GM19455 (cell line): ENCODE results near the gene PRKCB.
A peak's percentile ranks its signal among the peaks of the same experiment; 100 is the strongest.

ENCODE experiments used
- ATAC-seq: cut with Tn5 transposase; IDR thresholded peaks from one replicate; pipeline ENCODE4 v1.9.1; 2021; ENCODE audit not compliant: unreplicated experiment

The PRKCB gene

DNA sequence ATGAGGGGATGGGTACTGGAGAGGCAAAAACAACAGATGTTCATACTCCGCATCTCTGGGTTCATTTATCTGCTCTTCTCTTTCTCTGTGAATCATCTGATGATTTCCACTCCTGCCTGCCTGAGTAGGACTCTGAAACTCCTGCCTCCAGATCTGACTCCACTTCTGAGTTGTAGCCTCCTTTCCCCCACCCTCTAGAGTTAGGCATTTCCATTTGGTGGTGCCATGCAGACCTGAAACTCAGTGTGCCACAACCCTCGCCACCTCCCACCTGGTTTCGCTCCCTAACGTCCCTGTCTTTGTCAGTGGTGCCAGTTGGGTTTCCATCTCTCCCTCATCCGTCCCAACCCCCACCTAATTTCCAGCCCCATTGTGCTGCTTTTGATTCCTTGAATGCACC, 126.2 kb downstream of the PRKCB start:
- ATAC-seq = no peak

DNA sequence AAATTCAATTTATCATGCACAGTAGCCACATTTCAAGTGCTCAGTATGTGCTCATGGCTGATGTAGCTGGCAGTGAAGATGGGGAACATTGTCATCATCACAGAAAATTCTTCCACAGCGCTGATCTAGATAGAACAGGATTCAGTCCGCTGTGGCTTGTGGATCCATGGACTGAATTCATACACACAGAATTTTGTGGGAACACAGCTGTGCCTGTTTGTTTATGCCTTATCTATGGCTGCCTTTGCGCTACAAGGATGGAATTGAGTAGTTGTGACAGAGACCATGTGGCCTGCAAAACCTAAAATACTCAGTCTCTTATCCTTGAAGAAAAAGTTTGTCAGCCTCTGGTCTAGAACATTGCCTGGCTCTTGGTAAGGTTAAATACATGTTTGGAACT, 128.4 kb downstream of the PRKCB start:
- no peak for ATAC-seq

DNA sequence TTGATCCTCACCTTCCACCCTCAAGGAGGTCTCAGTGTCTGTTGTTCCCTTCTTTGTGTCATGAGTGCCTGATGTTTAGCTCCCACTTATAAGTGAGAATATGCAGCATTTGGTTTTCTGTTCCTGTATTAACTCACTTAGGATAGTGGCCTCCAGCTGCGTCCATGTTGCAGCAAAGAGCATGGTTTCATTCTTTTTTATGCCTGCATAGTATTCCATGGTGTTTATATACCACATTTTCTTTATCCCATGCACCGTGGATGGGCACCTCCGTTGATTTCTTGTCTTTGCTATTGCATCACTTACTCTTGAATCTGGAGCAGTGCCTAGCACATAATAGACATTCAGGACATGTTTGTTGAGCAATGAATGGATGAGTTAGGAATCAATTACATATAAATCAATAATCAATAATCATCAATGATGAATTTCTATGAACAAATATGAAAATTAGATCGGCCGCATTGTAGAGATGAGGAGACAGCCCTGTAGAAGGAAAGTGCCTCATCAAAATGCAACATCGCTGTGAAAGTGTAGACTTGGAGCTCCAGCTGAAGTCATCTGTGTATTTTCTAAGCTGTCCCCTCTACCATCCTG, 129.5 kb downstream of the PRKCB start:
- no peak for ATAC-seq

DNA sequence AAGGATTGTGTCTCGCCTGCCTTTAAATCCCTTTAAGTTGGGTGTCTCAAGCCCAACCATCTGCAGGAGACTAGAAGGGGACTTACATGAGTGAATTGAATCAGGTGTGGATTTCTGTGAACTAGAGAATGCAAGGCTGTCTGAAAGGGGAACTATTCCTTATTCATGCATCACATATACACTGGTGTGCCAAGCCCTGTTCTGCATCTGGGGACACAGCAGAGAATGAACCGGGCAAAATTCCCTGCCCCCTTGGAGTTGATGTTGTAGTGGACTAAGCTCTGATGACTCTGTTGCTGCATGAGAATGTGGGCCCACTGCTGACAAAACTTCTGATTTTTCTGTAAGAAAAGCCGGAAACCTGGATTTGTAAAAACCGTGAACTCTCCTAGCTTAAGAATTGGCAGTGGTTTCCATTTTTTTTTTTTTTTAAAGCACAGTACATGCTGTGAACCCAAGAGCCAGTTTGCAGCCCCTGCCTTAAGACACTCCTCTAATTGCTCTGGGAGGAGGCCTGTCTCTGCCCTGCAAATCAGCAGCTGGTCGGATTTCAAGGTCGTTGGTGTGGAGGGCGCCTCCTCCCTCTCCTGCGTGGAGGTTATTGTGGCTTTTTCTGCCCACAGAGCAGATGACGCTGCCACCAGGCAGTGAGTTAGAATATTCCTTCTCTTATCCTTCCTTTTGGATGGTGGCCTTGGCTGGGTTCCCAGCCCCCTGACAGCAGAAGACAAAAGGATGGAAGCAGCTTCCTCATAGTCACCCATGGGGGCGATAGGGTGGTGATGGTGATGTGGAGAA, 131.0 kb downstream of the PRKCB start:
- ATAC-seq = no peak

DNA sequence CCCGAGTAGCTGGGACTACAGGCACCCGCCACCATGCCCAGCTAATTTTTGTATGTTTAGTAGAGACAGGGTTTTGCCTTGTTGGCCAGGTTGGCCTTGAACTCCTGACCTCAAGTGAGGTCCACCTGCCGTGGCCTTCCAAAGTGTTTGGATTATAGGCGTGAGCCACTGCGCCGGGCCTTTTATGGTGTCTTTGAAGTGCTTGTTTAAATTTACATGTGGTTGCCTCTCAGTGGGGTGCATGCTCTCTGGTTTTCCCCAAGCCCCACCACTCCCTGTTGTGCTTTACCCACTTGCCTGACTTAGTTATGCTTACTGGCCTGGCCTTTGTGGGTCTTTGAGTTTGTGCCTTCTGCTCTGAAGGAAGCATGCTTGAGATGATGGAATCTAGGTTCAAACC, 132.0 kb downstream of the PRKCB start:
- ATAC-seq = no peak

DNA sequence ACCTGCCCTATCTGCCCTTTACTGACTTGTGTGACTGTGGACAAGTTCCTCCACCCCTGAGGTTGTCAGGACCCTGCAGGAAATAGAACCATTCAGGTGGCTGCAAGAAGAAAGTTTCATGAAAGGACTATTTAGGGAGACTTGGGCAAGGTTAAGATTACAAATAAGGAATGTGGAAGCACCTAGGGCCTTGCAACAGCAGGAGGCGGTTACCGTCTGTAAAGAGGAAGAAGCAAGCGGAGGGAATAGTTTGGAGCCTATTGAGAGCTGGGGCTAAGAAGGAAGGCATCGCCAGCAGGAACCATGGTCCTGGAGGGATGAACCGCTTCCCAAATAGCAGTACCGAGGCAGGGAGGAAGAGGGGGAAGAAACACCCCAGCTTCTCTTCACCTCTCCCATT, 132.4 kb downstream of the PRKCB start:
- no peak for ATAC-seq

DNA sequence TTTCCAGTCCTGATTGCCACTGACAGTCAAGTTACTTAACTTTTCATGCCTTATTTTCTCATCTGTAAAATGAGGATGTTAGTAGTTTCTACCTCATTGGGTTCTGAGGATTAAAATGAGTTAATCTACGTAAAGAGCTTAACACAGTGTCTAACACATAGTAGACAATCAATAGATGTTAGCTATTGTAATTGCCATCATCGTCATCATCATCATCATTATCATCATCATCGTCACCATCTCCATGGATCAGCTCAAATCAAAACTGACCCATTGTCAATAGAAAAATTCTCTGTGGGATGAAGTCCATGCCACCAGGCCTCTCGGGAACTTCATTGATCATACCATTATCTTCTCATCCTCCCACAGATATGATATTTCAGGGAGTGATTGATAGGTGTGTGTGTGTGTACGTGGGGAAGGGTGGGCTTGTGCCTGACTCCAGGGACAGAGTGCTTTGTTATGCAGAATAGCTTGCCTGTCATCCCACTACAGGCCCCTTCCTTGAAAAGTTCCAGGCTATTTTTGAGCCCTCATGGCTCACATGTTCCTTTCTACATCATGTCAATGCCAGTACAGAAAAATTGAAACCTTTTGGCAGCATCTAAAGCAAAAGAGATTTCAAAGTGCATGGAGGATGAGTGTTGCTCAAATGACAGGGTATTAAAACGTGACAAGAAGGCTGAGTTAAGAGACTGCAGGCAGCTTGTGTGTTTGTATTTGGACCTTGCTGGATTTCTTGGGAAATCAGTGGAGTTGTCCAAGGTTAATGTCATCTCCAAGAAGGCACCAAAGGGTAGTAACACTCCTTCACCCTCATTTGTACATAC, 133.9 kb downstream of the PRKCB start:
- ATAC-seq = no peak

DNA sequence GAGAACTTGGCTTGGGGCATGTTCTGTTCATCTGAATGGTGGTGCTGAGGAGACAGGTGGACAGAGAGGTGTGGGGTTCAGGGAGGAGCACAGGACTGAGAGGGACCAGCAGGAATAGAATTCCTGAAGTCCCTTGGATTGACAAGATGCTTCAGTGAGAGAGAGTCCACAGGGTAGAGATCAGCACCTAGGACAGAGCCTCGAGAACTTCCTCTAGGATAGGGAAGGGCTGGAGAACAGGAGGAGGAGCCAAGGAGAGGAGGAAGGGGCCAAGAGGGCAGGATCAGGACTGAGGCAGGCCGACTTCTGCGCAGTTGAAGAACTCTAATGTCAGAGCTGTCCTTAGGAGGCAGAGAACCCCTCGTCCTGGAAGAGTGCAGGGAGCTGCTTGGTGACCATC, 138.4 kb downstream of the PRKCB start:
- ATAC-seq = no peak

DNA sequence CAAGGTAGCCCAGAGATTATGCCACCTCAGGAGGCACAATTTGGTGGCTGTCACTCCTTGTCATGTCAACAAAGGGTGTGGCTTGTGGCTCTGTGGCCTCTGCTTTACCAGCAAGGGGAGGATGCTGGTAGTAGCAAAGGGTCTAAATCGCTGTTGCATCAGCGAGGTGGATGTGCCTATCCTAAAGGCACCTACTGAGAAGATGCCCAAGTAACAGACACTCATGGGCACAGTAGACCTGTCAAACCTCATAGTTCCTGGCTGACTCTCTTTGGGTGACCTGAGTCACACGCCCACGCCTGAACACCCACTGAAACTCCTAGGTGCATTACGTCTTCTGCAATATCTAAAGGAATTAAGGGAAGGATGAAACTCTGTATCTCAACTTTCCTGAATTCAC, 139.5 kb downstream of the PRKCB start:
- ATAC-seq = no peak

DNA sequence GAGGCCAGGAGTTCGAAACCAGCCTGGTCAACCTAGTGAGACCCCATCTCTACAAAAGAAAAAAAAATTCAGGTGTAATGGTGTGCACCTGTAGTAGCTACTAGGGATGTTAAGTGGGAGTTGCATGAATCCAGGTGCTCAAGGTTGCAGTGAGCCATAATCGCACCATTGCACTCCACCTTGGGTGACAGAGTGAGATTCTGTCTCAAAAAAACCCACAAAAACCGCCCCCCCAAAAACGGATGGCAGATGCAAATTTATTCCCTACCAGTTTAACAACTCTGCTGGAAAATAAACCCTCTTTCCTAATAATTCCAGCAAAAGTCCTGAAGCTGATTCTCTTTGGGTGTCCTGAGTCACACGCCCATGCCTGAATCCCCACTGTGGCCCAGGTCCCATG, 140.3 kb downstream of the PRKCB start:
- no peak for ATAC-seq

DNA sequence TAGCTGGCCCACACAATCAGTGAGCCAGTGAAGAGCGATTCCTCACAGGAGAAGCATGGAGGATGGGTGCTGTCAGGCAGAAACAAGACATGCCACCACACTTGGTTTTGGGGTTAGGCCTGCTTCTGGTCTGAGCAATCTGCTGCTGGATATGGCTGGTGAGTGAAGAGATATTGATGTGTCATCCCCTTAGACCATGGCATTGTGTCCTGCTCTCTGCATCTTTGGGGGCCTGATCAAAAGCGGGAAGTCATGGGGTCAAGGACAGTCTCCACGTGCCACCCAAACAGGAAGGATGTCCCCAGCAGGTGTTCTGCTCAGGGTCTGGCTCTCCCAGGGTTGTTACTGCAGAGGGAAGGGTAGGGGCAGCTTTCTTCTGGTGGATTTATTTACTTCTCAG, 140.7 kb downstream of the PRKCB start:
- ATAC-seq = no peak

DNA sequence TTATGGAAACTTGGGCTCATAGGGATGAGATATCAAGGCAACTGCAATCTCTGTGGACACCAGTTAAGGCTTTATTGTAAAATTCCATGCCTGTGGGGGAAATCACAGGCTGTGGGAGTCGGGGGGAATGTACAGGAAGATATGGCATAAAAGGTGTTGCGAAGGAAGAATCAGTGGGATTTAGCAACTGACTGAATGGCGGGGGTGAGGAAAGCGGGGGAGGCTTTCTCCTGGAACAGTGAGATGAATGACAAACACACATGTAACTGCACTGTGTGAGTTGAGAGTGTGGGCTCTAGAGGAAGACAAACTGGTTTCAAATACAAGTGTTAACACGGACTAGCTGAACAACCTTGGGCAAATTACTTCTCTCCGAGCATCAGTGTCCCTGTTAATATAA, 143.7 kb downstream of the PRKCB start:
- ATAC-seq = no peak

DNA sequence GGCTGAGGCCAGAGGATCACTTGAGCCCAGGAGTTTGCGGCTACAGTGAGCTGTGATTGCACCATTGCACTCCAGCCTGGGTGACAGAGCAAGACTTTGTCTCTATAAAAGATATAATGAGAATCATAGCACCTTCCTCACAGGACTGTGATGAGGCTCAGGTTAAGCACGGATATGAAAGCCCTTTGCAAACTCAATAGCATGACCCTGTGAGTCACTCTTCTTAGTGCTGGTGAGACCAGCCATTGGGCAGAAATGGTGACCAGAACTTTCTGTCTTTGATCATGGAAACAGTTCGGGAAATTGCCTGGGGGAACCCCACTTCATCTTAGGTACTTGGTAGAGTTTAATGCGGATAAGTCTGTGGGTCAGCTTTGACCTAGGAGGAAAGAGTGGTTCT, 144.2 kb downstream of the PRKCB start:
- ATAC-seq = no peak

DNA sequence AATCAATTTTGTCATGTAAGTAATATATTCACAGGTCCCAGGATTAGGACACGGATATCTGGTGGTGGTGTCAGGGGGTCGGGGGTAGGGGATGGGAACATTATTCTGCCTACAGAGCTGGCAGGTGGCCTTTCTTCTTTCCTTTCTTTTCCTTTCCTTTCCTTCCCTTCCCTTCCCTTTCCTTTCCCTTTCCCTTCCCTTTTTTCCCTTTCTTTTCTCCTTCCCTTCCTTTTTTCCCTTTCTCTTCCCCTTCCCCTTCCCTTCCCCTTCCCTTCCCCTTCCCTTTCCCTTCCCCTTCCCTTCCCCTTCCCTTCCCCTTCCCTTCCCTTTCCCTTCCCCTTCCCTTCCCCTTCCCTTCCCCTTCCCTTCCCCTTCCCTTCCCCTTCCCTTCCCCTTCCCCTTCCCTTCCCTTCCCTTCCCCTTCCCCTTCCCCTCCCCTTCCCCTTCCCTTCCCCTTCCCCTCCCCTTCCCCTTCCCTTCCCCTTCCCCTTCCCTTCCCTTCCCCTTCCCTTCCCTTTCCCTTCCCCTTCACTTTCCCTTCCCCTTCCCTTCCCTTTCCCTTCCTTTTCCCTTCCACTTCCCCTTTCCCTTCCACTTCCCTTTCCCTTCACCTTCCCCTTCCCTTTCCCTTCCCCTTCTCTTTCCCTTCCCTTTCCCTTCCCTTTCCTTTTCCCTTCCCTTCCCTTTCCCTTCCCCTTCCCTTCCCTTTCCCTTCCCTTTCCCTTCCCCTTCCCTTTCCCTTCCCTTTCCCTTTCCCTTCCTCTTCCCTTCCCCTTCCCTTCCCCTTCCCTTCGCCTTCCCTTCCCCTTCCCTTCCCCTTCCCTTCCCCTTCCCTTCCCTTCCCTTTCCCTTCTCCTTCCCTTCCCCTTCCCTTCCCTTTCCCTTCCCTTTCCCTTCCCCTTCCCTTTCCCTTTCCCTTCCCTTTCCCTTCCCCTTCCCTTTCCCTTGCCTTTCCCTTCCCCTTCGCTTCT, 145.9 kb downstream of the PRKCB start:
- ATAC-seq = no peak

DNA sequence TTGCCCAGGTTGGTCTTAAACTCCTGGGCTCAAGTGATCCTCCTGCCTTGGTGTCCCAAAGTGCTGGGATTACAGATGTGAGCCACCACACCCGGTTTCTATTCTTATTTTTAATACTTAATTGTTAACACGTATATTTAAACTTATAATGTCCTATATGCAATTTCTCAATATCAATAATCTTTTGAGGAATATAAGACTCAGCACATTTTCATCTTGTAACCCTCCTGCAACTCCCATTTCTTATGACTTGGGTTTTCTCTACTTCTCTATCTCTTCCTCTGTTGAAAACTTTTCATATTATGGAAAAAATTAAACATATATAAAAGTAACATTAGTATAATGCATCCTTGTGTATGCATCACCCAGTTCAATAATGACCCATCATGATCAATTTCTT, 150.7 kb downstream of the PRKCB start:
- no peak for ATAC-seq

DNA sequence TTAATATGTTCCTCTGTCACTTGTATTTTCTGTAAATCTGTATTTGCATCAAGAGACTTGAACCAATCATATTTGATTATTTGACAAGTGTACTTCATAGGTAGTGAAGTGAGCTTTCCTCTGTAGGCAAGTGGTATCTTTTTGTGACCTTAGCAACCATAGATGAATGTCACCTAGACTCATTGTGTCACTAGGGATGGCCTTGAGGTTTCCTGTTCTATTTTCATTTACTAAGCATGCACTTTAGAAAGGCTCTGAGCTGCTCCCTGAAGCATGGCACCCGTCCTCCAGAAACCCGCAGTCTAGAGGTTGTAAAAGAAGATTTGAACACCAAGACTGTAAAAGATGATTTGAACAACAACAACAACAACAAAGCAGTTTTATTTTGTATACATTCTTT, 151.7 kb downstream of the PRKCB start:
- peak; percentile 84 for ATAC-seq

DNA sequence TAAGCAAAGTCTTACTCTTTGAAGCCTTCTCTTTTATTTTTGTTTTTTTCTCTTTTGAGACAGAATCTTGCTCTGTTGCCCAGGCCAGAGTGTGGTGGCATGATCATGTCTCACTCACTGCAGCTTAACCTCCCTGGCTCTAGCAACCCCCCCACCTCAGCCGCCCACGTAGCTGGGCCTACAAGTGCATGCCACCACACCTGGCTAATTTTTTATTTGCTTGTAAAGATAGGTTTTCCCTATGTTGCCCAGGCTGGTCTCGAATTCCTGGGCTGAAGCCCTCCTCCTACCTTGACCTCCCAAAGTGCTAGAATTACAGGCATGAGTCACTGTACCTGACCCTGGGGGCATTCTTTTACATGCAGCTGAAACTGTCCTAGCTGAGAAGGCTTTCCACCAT, 154.7 kb downstream of the PRKCB start:
- ATAC-seq = no peak

DNA sequence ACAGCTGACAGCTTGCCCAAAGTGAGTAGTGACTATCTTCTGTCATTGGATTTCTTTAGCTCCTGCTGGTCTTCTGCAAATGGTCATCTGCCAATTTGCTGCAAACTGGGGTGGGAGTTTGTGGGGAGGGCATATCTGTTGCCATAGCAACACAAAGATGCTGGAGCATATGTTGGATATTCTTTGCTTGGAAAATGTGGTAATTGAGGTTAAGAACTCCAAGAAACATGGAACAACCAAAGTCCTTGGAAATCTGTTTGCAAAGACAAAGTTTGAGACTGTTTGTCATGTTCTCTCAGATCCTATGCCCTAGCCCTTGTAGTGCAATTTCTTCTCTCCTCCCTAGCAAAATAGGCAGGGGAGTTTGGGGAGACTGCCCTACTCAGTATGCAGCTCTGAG, 155.3 kb downstream of the PRKCB start:
- no peak for ATAC-seq

DNA sequence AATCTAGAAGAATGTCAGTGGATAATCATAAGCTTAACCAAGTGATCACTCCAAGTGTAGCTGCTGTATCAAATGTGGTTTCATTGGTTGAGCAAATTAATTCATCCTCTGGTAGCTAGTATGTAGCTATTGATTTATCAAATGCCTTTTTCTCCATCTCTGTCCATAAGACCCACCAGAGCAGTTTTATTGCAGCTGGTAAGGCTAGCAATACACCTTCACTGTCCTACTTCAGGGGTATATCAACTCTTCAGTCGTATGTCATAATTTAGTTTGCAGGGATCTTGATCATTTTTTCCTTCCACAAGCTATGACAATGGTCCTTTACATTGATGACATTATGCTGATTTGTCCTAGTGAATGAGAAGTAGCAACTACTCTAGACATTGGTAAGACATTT, 158.8 kb downstream of the PRKCB start:
- ATAC-seq = no peak

DNA sequence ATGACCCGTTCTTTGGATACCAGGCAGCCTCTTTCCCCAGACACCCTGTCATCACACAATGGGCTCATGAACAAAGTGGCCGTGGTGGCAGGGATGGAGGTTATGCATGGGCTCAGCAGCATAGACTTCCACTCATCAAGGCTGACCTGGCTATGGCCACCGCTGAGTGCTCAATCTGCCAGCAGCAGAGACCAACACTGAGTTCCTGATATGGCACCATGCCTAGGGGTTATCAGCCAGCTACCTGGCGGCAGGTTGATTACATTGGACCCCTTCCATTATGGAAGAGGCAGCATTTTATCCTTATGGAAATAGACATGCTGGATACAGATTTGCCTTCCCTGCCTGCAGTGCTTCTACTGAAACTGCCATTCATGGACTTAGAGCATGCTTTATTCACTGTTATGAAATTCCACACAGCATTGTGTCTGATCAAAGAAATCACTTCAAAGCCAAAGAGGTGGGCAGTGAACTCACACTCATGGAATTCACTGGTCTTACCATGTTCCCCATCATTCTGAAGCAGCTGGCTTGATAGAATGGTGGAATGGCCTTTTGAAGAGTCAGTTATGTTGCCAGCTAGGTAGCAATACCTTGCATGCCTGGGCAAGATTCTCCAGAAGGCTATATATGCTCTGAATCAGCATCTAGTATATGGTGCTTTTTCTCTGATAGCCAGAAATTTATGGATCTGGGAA, 160.6 kb downstream of the PRKCB start:
- ATAC-seq = no peak
